GM23338 (cell line): ENCODE results near the gene AWAT1.

Experiments
- EZH2 ChIP-seq: fragments of 200-600 bp; sonication (generic); IDR thresholded peaks from one replicate; pipeline ENCODE4 v1.8.0; 2017; ENCODE audit warnings: antibody characterized with exemption, mild to moderate bottlenecking, low read depth; ENCODE audit not compliant: unreplicated experiment
- EZH2phosphoT487 ChIP-seq: fragments of 200-600 bp; sonication (generic); IDR thresholded peaks from one replicate; pipeline ENCODE4 v1.8.1; 2018; ENCODE audit warnings: antibody characterized with exemption; ENCODE audit not compliant: unreplicated experiment
- JUNB ChIP-seq: IDR thresholded peaks from one replicate; pipeline ENCODE4 v1.6.1; 2016; ENCODE audit warnings: antibody characterized with exemption; ENCODE audit not compliant: unreplicated experiment
- POLR2AphosphoS5 ChIP-seq: IDR thresholded peaks from 2 replicates; pipeline ENCODE4 v1.6.1; 2016; ENCODE audit warnings: antibody characterized with exemption, low read depth
- TF ChIP-seq, protein P1 (sequence below), 2 experiments: fragments of 200-600 bp in 1 of 2; sonication (generic) in 1 of 2; conservative IDR thresholded peaks; 2 replicates each; pipeline versions ENCODE4 v1.5.1 to v1.6.1; 2016 to 2017; ENCODE audit warnings: antibody characterized with exemption in 2 of 2, low read depth in 2 of 2, mild to moderate bottlenecking in 2 of 2, moderate library complexity in 1 of 2
- TF ChIP-seq, protein P2 (sequence below): IDR thresholded peaks from one replicate; pipeline ENCODE4 v1.6.1; 2018; ENCODE audit warnings: antibody characterized with exemption; ENCODE audit not compliant: unreplicated experiment
- TF ChIP-seq, protein P3 (sequence below): fragments of 250-450 bp; sonication (Bioruptor Pico); IDR thresholded peaks from 2 replicates; pipeline ENCODE4 v1.5.0; 2020; ENCODE audit warnings: mild to moderate bottlenecking, moderate library complexity

DNA sequence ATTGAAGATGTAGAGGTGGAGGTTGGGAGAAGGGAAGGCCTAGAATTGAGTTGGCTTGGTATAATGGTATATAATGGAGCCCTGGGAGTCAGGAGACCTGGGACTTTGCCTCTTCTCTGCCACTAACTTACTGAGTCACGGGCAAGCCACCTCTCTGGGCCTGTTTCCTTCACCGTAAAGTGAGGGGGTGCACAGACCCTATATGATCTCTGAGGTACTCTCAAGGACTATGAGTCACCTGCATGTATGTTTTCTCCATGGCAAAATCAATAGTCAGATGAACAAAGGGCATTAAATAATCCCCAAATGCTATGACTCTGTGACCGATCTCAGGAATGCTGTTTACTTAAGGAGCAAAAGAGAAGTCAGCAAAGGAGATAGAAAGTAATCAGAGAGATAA lies 20.5 kb downstream of the AWAT1 start:
- TF ChIP-seq POLR2AphosphoS5 (no peak), EZH2phosphoT487 (no peak), EZH2 (no peak), JUNB (no peak)
- TF ChIP-seq, protein P1, sequence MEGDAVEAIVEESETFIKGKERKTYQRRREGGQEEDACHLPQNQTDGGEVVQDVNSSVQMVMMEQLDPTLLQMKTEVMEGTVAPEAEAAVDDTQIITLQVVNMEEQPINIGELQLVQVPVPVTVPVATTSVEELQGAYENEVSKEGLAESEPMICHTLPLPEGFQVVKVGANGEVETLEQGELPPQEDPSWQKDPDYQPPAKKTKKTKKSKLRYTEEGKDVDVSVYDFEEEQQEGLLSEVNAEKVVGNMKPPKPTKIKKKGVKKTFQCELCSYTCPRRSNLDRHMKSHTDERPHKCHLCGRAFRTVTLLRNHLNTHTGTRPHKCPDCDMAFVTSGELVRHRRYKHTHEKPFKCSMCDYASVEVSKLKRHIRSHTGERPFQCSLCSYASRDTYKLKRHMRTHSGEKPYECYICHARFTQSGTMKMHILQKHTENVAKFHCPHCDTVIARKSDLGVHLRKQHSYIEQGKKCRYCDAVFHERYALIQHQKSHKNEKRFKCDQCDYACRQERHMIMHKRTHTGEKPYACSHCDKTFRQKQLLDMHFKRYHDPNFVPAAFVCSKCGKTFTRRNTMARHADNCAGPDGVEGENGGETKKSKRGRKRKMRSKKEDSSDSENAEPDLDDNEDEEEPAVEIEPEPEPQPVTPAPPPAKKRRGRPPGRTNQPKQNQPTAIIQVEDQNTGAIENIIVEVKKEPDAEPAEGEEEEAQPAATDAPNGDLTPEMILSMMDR (conservative IDR thresholded peaks at IDR 0.05; ENCODE audit: low read depth in 2 of 2): no peak
- TF ChIP-seq, protein P2, sequence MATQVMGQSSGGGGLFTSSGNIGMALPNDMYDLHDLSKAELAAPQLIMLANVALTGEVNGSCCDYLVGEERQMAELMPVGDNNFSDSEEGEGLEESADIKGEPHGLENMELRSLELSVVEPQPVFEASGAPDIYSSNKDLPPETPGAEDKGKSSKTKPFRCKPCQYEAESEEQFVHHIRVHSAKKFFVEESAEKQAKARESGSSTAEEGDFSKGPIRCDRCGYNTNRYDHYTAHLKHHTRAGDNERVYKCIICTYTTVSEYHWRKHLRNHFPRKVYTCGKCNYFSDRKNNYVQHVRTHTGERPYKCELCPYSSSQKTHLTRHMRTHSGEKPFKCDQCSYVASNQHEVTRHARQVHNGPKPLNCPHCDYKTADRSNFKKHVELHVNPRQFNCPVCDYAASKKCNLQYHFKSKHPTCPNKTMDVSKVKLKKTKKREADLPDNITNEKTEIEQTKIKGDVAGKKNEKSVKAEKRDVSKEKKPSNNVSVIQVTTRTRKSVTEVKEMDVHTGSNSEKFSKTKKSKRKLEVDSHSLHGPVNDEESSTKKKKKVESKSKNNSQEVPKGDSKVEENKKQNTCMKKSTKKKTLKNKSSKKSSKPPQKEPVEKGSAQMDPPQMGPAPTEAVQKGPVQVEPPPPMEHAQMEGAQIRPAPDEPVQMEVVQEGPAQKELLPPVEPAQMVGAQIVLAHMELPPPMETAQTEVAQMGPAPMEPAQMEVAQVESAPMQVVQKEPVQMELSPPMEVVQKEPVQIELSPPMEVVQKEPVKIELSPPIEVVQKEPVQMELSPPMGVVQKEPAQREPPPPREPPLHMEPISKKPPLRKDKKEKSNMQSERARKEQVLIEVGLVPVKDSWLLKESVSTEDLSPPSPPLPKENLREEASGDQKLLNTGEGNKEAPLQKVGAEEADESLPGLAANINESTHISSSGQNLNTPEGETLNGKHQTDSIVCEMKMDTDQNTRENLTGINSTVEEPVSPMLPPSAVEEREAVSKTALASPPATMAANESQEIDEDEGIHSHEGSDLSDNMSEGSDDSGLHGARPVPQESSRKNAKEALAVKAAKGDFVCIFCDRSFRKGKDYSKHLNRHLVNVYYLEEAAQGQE: no peak
- TF ChIP-seq, protein P3, sequence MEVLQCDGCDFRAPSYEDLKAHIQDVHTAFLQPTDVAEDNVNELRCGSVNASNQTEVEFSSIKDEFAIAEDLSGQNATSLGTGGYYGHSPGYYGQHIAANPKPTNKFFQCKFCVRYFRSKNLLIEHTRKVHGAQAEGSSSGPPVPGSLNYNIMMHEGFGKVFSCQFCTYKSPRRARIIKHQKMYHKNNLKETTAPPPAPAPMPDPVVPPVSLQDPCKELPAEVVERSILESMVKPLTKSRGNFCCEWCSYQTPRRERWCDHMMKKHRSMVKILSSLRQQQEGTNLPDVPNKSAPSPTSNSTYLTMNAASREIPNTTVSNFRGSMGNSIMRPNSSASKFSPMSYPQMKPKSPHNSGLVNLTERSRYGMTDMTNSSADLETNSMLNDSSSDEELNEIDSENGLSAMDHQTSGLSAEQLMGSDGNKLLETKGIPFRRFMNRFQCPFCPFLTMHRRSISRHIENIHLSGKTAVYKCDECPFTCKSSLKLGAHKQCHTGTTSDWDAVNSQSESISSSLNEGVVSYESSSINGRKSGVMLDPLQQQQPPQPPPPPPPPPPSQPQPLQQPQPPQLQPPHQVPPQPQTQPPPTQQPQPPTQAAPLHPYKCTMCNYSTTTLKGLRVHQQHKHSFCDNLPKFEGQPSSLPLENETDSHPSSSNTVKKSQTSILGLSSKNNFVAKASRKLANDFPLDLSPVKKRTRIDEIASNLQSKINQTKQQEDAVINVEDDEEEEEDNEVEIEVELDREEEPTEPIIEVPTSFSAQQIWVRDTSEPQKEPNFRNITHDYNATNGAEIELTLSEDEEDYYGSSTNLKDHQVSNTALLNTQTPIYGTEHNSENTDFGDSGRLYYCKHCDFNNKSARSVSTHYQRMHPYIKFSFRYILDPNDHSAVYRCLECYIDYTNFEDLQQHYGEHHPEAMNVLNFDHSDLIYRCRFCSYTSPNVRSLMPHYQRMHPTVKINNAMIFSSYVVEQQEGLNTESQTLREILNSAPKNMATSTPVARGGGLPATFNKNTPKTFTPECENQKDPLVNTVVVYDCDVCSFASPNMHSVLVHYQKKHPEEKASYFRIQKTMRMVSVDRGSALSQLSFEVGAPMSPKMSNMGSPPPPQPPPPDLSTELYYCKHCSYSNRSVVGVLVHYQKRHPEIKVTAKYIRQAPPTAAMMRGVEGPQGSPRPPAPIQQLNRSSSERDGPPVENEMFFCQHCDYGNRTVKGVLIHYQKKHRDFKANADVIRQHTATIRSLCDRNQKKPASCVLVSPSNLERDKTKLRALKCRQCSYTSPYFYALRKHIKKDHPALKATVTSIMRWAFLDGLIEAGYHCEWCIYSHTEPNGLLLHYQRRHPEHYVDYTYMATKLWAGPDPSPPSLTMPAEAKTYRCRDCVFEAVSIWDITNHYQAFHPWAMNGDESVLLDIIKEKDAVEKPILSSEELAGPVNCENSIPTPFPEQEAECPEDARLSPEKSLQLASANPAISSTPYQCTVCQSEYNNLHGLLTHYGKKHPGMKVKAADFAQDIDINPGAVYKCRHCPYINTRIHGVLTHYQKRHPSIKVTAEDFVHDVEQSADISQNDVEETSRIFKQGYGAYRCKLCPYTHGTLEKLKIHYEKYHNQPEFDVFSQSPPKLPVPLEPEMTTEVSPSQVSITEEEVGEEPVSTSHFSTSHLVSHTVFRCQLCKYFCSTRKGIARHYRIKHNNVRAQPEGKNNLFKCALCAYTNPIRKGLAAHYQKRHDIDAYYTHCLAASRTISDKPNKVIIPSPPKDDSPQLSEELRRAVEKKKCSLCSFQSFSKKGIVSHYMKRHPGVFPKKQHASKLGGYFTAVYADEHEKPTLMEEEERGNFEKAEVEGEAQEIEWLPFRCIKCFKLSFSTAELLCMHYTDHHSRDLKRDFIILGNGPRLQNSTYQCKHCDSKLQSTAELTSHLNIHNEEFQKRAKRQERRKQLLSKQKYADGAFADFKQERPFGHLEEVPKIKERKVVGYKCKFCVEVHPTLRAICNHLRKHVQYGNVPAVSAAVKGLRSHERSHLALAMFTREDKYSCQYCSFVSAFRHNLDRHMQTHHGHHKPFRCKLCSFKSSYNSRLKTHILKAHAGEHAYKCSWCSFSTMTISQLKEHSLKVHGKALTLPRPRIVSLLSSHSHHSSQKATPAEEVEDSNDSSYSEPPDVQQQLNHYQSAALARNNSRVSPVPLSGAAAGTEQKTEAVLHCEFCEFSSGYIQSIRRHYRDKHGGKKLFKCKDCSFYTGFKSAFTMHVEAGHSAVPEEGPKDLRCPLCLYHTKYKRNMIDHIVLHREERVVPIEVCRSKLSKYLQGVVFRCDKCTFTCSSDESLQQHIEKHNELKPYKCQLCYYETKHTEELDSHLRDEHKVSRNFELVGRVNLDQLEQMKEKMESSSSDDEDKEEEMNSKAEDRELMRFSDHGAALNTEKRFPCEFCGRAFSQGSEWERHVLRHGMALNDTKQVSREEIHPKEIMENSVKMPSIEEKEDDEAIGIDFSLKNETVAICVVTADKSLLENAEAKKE (CRISPR knock-in tag): no peak
